Nephron progenitor cell (in vitro differentiated cells): Measurements from ENCODE around the gene OLIG2.

Source experiments
- DNase-seq: peaks from one replicate; pipeline ENCODE4 v3.0.0; 2021
- H3K27ac Mint-ChIP-seq: 2 replicates; pipeline ENCODE4 v1.8.0; 2021; ENCODE audit warnings: mild to moderate bottlenecking, moderate library complexity, mixed read lengths
- H3K27me3 Mint-ChIP-seq: 2 replicates; pipeline ENCODE4 v1.8.0; 2021; ENCODE audit warnings: mild to moderate bottlenecking, low read depth, mixed read lengths; ENCODE audit not compliant: poor library complexity
- H3K36me3 Mint-ChIP-seq: 2 replicates; pipeline ENCODE4 v1.8.0; 2021; ENCODE audit warnings: low read depth, mixed read lengths
- H3K4me1 Mint-ChIP-seq: 2 replicates; pipeline ENCODE4 v1.8.0; 2021; ENCODE audit warnings: mixed read lengths
- H3K4me3 Mint-ChIP-seq: 2 replicates; pipeline ENCODE4 v1.8.0; 2021; ENCODE audit warnings: mild to moderate bottlenecking, moderate library complexity, mixed read lengths
- H3K9me3 Mint-ChIP-seq: 2 replicates; pipeline ENCODE4 v1.8.0; 2021; ENCODE audit warnings: mild to moderate bottlenecking, moderate library complexity, mixed read lengths
- CTCF ChIP-seq: fragments of 200-600 bp; sonication (generic); IDR thresholded peaks from 2 replicates; pipeline ENCODE4 v1.5.0; 2021; ENCODE audit warnings: antibody characterized with exemption

OLIG2 gene

GRCh38 chr21:33058527-33058926 lies 32.8 kb downstream of the OLIG2 start:
- no peak for TF ChIP-seq CTCF
- Mint-ChIP-seq H3K27ac (no peak overlapping the region), H3K4me1 (peaks cover 5% of the 10 kb centered on the region), H3K36me3 (no peaks in the 10 kb centered on the region), H3K9me3 (no peaks in the 10 kb centered on the region), H3K27me3 (peaks cover 86% of the 10 kb centered on the region), H3K4me3 (no peak overlapping the region)
- DNase-seq = no peak

- no peak for TF ChIP-seq CTCF
- Mint-ChIP-seq H3K27ac (no peak overlapping the region), H3K36me3 (no peaks in the 10 kb centered on the region), H3K27me3 (peaks cover 86% of the 10 kb centered on the region), H3K4me3 (no peak overlapping the region), H3K9me3 (no peaks in the 10 kb centered on the region), H3K4me1 (peaks cover 5% of the 10 kb centered on the region)
- DNase-seq = no peak
Measured at GRCh38 chr21:33058957-33059356, 33.2 kb downstream of the OLIG2 start.

- Mint-ChIP-seq H3K36me3 (no peaks in the 10 kb centered on the region), H3K9me3 (no peaks in the 10 kb centered on the region), H3K4me1 (peaks cover 6% of the 10 kb centered on the region), H3K4me3 (no peak overlapping the region), H3K27ac (no peak overlapping the region), H3K27me3 (peaks cover 86% of the 10 kb centered on the region)
- DNase-seq = no peak
- TF ChIP-seq CTCF = no peak
Measured at GRCh38 chr21:33059380-33059841, 33.7 kb downstream of the OLIG2 start.

GRCh38 chr21:33061233-33061632 lies 35.5 kb downstream of the OLIG2 start:
- H3K27me3 Mint-ChIP-seq = peaks cover 86% of the 10 kb centered on the region
- no peaks in the 10 kb centered on the region for H3K36me3 Mint-ChIP-seq
- no peak for TF ChIP-seq CTCF
- no peaks in the 10 kb centered on the region for H3K9me3 Mint-ChIP-seq
- H3K4me1 Mint-ChIP-seq = peaks cover 10% of the 10 kb centered on the region
- H3K27ac Mint-ChIP-seq = no peak overlapping the region
- no peak overlapping the region for H3K4me3 Mint-ChIP-seq
- DNase-seq = no peak

- DNase-seq = no peak
- H3K9me3 Mint-ChIP-seq = peaks cover 2% of the 10 kb centered on the region
- H3K4me3 Mint-ChIP-seq = no peak overlapping the region
- TF ChIP-seq CTCF = no peak
- H3K27ac Mint-ChIP-seq = no peak overlapping the region
- peaks cover 10% of the 10 kb centered on the region for H3K4me1 Mint-ChIP-seq
- H3K27me3 Mint-ChIP-seq = peaks cover 93% of the 10 kb centered on the region
- no peaks in the 10 kb centered on the region for H3K36me3 Mint-ChIP-seq
Measured at GRCh38 chr21:33063375-33063883, 37.7 kb downstream of the OLIG2 start.

- H3K4me1 Mint-ChIP-seq = peaks cover 6% of the 10 kb centered on the region
- no peaks in the 10 kb centered on the region for H3K36me3 Mint-ChIP-seq
- H3K27ac Mint-ChIP-seq = no peak overlapping the region
- no peak overlapping the region for H3K4me3 Mint-ChIP-seq
- peaks cover 9% of the 10 kb centered on the region for H3K9me3 Mint-ChIP-seq
- TF ChIP-seq CTCF = no peak
- peaks cover 98% of the 10 kb centered on the region for H3K27me3 Mint-ChIP-seq
- DNase-seq = no peak
Measured at GRCh38 chr21:33063907-33064622, 38.3 kb downstream of the OLIG2 start.
